A673 (cell line): Measurements from ENCODE around the gene DMD. TPM values are rescaled to one million over a fixed set of nuclear protein-coding genes. Genes with fewer than 3 reads are reported as not detected.

ENCODE experiments used
- BruUV-seq: library from RNA; stranded (reverse); fragments of 400-500 nt; replicated peaks from 2 replicates; lab custom pipeline; 2021; lab: Mats Ljungman, UMichigan
- CTCF ChIA-PET: fragments of 300-600 bp; sonication (Branson Sonifier 250); formaldehyde crosslinking; loops from one replicate; lab custom pipeline; 2022; ENCODE audit warnings: antibody characterized with exemption; lab: Charles Lee
- POLR2A ChIA-PET: fragments of 300-600 bp; sonication (Branson Sonifier 250); formaldehyde crosslinking; loops from one replicate; lab custom pipeline; 2022; ENCODE audit warnings: antibody characterized with exemption; ENCODE audit not compliant: low non-redundant PET; lab: Charles Lee
- DNase-seq: peaks from one replicate; pipeline ENCODE4 v3.0.0-alpha.2; 2015; ENCODE audit warnings: low spot score
- H3K27ac ChIP-seq: fragments of 200-600 bp; sonication (generic); 2 replicates; pipeline ENCODE4 v1.5.1; 2016; ENCODE audit warnings: mixed run types, low read depth, mild to moderate bottlenecking, mixed read lengths, antibody characterized with exemption, low read length; ENCODE audit not compliant: poor library complexity, severe bottlenecking
- H3K27me3 ChIP-seq: fragments of 200-600 bp; sonication (generic); replicated peaks from 2 replicates; pipeline ENCODE4 v1.6.1; 2017; ENCODE audit warnings: mixed run types, low read depth, mild to moderate bottlenecking, mixed read lengths, antibody characterized with exemption, low read length; ENCODE audit not compliant: insufficient read depth, poor library complexity
- H3K36me3 ChIP-seq: fragments of 200-600 bp; sonication (generic); 2 replicates; pipeline ENCODE4 v1.6.1; 2016; ENCODE audit warnings: mixed run types, mild to moderate bottlenecking, mixed read lengths, antibody characterized with exemption, low read length; ENCODE audit not compliant: insufficient read depth, poor library complexity, severe bottlenecking
- H3K4me1 ChIP-seq: fragments of 200-600 bp; sonication (generic); 2 replicates; pipeline ENCODE4 v1.6.1; 2017; ENCODE audit warnings: mixed run types, mild to moderate bottlenecking, mixed read lengths, antibody characterized with exemption, low read length; ENCODE audit not compliant: insufficient read depth, poor library complexity, severe bottlenecking
- H3K4me3 ChIP-seq: fragments of 200-600 bp; sonication (generic); 2 replicates; pipeline ENCODE4 v1.5.1; 2016; ENCODE audit warnings: low read depth, mixed run types, mild to moderate bottlenecking, mixed read lengths, low read length; ENCODE audit not compliant: poor library complexity, severe bottlenecking
- H3K9me3 ChIP-seq: fragments of 200-600 bp; sonication (generic); 2 replicates; pipeline ENCODE4 v1.6.1; 2016; ENCODE audit warnings: mixed run types, low read depth, mild to moderate bottlenecking, mixed read lengths, antibody characterized with exemption, low read length; ENCODE audit not compliant: poor library complexity, severe bottlenecking
- CTCF ChIP-seq: fragments of 300-800, 200-600 bp; sonication (generic); conservative IDR thresholded peaks from 2 replicates; pipeline ENCODE4 v1.5.1; 2017; ENCODE audit warnings: low read depth, mild to moderate bottlenecking, antibody characterized with exemption, low read length, moderate library complexity, mixed read lengths
- EZH2 ChIP-seq: fragments of 200-600 bp; sonication (generic); IDR thresholded peaks from 2 replicates; pipeline ENCODE4 v1.6.1; 2017; ENCODE audit warnings: borderline replicate concordance, low read depth, mild to moderate bottlenecking, mixed read lengths, antibody characterized with exemption, low read length; ENCODE audit not compliant: poor library complexity, severe bottlenecking
- intact Hi-C: fragments of 100-400 bp; cut with micrococcal nuclease; formaldehyde crosslinking; loops from one replicate; pipeline ENCODE4 v1.10.0; 2022; ENCODE audit not compliant: unreplicated experiment
- total RNA-seq: library from RNA; stranded (reverse); gene quantifications from 2 replicates; pipeline ENCODE4 v1.2.3, GENCODE V29; 2021

The DMD gene
- total RNA-seq, 1 experiment from 2014 or later, result 5.4 TPM

GRCh38 chrX:32933548-32933947, 277.8 kb downstream of the DMD start:
- ChIA-PET POLR2A (no interaction called here), CTCF (no interaction called here)
- BruUV-seq, result no TSS peak
- no peak for DNase-seq
- no peak overlapping the region for H3K27ac ChIP-seq
- H3K4me1 ChIP-seq, result no peaks in the 10 kb centered on the region
- no peak overlapping the region for H3K4me3 ChIP-seq
- no peaks in the 10 kb centered on the region for H3K36me3 ChIP-seq
- no peaks in the 10 kb centered on the region for H3K9me3 ChIP-seq
- intact Hi-C loops, result no loop called here
- TF ChIP-seq CTCF, result no peak
- no peak for TF ChIP-seq EZH2
- H3K27me3 ChIP-seq, result no peaks in the 10 kb centered on the region

- no TSS peak for BruUV-seq
- POLR2A ChIA-PET, result no interaction called here
- DNase-seq, result no peak
Measured at GRCh38 chrX:32929040-32929439, 282.3 kb downstream of the DMD start.

GRCh38 chrX:32896088-32896487, 315.3 kb downstream of the DMD start:
- Histone ChIP-seq H3K36me3 (no peaks in the 10 kb centered on the region), H3K4me3 (no peak overlapping the region), H3K9me3 (no peaks in the 10 kb centered on the region), H3K4me1 (no peaks in the 10 kb centered on the region), H3K27ac (no peak overlapping the region), H3K27me3 (no peaks in the 10 kb centered on the region)
- TF ChIP-seq CTCF (no peak), EZH2 (no peak)
- intact Hi-C loops, result no loop called here
- no TSS peak for BruUV-seq
- CTCF ChIA-PET, result no interaction called here
- POLR2A ChIA-PET, result no interaction called here
- DNase-seq, result no peak

More at GRCh38 chrX:32929040-32929439, 282.3 kb downstream of the DMD start:
- intact Hi-C loops, result no loop called here
- no peak overlapping the region for H3K4me3 ChIP-seq
- H3K27ac ChIP-seq, result no peak overlapping the region
- H3K9me3 ChIP-seq, result no peaks in the 10 kb centered on the region
- no peak for TF ChIP-seq EZH2
- no peak for TF ChIP-seq CTCF
- H3K4me1 ChIP-seq, result no peaks in the 10 kb centered on the region
- CTCF ChIA-PET, result no interaction called here
- no peaks in the 10 kb centered on the region for H3K36me3 ChIP-seq
- H3K27me3 ChIP-seq, result peaks cover 4% of the 10 kb centered on the region
